Renal cortex interstitium (tissue), 11 donors: ENCODE results near the gene FOXJ1. TPM values are rescaled to one million over a fixed set of nuclear protein-coding genes. Genes with fewer than 3 reads are reported as not detected.

Experiments
- DNase-seq, 11 donors: peaks; one replicate each; pipeline ENCODE4 v3.0.0-alpha.2; 2013; ENCODE audit warnings: low read depth in 9 of 11, low spot score in 4 of 11; ENCODE audit errors: extremely low read depth in 1 of 11
- polyA plus RNA-seq, 3 donors: library from polyadenylated mRNA; unstranded; fragments of 120-200 nt; gene quantifications; one replicate each; pipeline ENCODE4 v1.2.1, GENCODE V29; 2013; ENCODE audit not compliant: insufficient read length in 3 of 3

The FOXJ1 gene
- polyA plus RNA-seq, 3 donors = 16.7 to 26.9 (median 23.6) TPM

DNA sequence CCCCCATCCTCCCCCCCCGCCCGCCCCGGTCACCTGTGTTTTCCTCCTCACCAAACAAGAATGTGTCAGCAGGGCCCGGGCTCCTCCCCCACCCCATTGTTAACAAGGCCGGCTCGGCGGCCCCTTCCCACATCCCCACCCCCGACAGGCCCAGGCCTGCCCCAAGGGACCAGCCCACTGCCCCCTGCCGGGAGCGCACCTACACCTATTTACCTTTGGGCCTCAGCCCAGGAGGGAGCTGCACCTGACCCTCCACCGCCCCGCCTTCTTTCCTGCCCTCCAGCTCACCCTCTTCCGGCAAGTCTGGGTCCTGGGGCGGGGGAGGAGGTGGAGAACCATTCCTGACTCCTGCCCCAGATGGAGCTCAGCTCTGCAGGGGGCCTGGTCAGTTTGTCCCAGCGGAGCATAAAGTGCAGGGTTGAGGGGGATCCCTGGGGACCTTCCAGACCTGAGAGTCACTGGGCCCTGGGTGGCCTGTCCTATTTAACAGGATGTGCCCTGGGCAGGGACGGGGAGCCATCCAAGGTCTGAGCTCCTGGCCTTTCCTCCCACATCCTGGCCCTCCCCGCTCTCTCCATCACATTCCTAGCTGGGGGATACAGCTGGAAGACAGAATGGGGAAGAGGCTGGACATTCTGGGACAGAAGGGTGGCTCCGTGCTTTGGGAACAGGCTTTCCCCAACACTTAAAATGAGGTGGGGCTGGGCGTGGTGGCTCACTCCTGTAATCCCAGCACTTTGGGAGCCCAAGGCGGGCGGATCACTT, 8.3 kb downstream of the FOXJ1 start:
- DNase-seq = peak in 1 of 11 donors; percentile 65

DNA sequence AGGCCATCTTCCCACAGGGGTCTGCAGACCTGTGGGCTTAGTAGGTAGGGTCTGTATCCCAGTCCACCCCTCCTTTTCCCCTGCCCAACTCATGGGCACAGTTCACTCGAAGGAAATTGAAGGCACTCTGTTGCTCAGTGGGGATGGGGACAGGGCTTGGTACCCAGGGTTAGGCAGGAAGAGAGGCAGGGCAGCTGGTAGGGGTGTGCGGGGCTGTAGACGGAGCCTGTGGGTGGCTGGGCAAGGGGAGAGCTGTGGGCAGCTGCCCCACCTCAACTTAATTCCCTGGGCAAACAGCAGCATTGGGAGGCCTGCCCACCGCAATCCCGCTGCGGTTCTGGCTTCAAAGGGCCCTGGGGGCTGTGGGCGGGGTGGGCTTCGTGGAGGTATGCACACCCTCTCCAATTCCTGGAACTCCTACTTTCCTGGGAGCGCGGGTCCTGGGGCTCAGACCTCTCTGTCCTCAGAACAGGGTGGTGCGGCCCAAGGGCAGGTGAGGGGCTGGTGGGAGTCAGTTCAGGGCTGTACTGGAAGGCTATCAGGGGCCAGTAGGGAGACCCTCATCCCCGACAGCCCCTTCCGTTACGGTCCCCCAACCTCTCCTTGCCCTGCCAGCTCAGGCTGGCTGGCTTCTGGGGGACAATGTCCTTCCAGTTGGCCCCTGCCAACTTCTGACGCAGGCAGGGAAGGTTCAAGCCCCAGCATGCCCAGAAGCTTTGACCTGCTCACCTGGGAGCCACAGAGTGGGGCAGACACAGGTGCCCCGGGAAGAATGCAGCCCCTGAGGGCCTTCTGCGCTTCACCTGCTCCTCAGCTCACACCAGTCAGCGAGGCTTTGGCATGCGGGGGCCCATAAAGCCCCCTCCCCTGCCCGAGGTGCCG, 9.1 kb downstream of the FOXJ1 start:
- no peak for DNase-seq

DNA sequence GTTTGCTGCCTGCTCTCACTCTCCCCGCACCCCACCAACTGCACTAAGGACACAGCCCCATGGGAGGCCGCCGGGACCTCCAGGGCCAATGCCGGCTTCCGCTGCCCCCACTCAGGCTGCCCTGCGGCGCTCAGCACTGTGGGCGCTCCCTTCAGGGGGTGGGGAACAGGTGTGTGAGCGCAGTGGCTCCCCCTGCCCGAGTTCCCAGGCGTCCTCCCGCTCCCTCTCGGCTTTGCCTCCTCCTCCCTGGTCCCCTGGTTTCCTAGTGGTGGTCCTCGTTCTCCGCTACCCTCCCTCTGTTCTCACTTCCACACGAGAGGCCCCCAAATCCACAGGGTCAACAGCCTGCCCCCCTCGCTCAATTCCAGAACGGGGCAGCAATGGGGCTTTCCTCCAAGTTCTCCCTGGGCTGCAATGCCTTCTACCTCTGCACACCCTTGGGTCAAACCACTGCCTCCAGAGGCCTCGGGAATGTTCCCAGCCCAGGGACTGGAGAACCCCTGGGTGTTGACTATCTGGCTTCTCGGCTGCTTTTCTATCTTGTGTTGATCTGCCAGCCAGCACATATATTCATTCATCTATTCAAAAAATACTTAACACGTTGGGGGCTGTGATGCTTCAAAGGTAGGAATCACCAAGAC, 9.9 kb downstream of the FOXJ1 start:
- no peak for DNase-seq

DNA sequence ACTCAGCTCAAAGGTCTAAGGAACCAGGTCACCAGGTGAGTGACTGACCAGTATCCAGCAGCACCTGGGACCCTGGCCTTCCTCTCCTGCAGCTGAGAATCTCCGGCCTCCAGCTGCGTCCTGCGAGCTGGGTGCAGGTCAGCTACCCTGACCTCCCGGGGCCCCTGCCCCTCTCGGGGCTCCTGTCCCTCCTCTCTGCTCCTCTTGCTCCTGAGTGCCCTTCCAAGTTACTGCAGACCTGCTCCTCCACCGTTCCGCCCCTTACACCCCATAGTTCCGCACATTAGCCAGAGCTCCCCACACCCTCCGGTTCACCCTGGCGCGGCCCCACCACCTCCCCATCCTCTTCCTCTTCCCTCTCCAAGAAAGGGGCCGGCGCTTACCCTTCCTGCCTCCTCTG, 10.6 kb downstream of the FOXJ1 start:
- DNase-seq = no peak

DNA sequence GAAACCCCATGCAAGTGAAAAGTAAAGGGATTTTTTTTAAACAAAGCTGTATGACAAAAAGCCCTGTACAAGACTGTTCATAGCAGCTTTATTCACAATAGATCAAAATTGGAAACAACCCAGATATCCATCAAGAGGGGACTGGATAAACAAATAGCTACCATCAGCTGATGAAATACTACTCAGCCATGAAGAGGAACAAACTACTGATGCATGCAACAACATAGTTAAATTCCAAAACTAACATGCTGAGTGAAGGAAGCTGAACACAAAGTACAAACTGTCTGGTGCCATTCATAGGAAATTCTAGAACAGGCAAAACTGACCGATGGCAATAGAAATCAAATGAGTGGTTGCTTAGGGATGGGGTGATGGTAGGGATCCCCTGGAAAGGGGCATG, 15.1 kb downstream of the FOXJ1 start:
- no peak for DNase-seq

DNA sequence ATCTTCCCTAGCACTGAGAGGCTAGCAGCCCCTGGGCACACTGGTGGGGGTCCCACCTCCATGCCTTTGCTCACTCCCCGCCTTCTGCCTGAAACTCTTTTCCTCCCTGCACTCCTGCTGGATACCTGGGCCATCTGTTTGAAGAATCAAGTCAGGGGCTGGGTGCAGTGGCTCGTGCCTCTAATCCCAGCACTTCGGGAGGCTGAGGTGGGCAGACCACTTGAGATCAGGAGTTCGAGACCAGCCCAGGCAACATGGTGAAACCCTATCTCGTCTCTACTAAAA, 15.7 kb downstream of the FOXJ1 start:
- no peak for DNase-seq

DNA sequence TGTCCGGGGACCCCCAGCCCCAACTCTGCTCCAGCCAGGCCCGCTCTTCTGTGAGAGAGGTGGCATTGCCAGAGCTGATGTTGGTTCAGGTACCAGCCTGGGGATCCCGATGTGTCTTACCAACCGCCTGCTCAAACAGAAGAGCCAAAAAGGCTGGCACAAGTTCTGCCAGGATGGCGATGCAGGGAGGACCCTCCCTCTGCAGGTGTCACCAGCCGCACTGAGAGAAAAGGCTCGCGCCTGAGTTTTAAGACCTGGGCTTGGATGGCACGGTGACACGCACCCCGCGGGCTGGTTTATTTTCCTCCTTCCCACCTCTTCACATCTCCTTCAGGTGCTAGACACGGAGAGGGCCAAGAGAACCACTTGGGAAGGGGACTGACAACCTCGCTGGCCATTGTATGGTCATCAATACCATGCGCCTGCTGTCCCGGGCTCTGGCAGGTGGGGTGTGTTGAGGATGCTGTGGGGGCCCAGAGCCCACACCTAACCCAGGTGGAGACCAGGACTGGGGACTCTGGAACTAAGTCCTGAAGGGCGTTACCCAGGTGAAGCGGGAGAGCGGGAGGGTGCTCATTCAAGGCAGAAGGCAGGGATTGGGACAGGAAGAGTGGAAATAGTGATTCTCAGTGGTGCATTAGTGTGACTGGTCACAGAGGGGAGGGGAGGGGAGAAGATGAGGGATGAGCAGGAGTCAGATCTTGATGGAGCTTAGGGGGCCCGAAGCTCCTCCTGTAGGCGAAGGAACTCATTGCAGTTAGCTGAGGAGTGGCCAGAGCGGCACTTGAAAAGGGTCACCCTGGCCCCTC, 16.3 kb downstream of the FOXJ1 start:
- DNase-seq = no peak

DNA sequence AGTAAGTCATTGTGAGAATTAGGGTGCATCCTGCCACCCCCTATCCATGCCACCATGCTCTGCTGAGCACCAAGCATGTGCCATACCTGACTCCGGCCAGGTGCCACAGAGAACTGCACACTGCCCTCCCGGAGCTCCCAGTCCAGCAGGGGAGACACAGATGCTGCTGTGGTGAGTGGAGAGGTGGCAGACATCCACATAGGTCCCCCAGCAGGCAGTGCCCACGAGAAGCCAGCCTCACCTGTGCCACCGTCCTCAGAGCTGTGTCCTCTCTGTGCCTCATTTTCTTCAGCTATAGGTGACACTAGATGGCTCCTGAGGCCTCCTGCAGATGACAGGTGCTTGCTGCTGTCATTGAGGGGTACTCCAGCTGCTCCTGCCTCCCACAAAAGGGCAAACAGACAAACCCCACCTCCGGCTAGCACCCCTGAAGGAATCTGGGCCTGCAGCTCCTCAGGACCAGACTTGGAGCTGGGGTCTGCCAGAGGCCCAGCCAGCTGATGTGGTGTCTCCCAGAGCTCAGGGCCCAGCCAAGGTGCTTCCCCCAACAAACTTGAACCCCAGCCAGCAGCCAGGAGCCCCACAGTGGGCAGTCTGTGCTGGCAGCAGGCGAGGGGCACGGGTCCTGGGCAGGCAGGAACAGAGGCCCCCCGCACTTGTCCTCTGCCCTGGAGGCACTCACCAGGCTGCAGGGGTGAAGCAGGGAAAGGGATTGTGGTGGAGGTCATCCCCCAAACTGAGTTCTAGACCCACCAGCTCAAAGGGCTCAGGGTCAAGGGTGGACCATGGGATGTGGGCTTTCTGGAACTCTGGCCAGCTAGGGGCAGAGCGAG, 17.1 kb downstream of the FOXJ1 start:
- DNase-seq = no peak

DNA sequence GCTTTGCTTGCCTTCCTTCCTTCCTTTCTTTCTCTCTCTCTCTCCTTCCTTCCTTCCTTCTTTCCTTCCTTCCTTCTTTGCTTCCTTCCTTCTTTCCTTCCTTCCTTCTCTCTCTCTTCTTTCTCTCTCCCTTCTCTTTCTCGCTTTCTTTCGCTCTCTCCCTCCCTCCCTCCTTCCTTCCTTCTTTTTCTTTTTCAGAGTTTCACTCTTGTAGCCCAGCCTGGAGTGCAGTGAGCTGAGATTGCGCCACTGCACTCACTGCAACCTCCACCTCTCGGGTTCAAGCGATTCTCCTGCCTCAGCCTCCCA, 17.9 kb downstream of the FOXJ1 start:
- DNase-seq = no peak

DNA sequence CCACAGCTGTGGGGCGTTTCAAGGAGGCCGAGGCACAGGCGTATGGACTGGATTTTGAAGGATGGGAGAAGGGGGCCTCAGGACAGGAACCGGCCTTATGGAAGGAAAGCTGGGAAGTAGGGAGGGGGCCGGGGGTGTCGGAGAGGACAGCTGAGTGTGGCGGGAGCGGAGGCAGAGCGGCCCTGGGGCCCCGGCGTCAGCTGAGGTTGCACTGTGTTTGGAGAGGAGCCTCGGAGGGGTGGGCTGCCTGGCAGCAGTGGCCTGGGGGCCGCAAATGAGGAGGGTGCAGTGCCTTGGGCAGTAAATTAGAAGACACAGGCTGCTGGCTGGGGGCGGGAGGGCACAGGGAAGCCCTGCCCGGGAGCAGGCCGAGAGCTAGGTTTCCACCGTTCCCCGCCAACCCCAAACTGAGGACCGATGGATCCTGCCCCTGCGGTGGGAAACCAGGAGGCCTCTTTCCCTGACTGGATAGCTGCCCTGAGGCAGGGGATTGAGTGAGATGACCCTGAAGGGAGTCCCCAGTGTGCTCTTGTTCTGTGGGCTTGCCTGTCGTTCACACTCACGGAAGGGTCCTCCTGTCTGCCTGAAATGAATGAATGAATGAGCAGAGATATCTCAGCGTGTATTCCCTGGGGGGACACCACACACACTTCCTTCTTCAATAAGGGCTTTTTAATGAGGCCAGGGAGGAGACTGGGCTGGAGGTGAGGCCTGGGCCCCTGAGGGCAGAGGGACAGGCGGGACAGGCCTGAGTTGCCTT, 18.4 kb downstream of the FOXJ1 start:
- no peak for DNase-seq

DNA sequence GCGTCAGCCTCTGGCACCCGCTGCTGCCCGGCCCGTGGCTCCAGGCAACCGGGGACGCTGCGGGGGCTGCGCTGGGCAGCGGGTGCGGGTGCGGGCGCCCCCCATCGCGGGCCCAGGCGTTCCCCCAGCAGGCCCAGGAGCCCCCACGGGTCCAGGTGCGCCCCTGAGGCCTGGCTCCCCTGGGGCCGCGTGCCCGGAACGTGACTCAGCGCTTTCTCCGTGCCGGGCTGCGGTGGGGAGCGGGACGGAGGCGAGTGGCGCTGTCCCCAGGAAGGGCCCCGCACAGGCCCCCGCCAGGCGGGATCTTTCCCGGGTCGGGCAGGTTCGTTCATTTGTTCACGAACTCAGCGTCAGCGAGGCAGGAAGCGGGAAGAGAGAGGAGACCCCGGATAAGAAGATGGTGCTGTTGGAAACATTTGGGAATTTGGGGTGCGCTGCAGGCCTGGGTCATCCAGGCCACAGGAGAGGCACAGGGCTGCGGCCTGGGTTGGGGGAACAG, 19.1 kb downstream of the FOXJ1 start:
- no peak for DNase-seq

DNA sequence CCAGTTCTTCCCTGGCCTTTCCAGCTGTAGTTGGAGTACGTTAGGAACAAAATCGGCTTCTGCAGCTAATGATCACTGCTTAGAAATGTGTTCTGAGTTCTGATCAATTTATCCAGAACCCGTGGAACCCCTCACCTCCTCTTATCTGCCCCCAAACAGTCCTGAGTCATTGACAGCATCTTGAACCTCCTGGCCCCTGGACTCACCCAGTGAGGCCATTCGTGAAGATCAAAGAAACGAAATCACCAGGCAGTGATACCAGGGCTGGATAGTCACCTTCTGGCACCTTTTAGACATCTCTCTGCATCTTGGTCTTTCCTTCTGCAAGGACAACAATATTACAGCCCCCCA, 20.4 kb downstream of the FOXJ1 start:
- DNase-seq = no peak

DNA sequence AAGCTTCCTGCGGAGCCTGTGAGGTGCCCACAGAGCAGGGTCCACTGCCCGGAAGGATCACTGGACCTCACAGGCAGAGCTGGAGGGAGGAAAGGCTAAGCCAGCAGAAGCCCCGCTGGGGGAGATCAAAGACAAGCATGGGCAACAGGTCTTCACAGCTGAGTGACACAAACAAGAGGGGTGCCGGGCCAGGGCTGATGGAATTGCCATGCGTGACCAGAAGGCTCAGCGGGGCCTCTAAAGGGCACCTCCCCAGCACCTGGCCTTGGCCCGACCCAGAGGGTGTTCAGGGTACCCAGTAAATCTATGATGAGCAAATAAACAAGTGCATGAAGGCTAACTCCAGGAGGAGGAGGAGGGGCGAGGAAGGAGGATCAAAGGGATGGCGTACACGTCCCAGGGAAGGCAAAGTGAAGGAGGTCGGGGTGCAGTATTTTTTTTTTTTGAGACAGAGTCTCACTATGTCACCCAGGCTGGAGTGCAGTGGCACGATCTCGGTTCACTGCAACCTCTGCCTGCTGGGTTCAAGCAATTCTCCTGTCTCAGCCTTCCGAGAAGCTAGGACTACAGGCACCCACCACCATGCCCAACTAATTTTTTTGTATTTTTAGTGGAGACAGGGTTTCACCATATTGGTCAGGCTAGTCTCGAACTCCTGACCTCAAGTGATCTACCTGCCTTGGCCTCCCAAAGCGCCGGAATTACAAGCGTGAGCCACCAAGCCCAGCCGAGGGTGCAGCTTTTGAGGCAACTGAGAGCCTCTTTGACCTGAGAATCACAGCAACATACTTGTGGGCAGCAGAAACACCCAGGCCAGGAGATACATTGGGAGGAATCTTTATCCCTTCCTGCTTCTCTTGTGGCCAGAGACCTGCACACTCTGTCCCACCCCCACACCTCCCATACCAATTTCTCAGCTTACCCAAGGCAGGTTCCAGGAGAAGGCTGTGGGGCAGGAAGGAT, 21.4 kb downstream of the FOXJ1 start:
- DNase-seq = no peak

DNA sequence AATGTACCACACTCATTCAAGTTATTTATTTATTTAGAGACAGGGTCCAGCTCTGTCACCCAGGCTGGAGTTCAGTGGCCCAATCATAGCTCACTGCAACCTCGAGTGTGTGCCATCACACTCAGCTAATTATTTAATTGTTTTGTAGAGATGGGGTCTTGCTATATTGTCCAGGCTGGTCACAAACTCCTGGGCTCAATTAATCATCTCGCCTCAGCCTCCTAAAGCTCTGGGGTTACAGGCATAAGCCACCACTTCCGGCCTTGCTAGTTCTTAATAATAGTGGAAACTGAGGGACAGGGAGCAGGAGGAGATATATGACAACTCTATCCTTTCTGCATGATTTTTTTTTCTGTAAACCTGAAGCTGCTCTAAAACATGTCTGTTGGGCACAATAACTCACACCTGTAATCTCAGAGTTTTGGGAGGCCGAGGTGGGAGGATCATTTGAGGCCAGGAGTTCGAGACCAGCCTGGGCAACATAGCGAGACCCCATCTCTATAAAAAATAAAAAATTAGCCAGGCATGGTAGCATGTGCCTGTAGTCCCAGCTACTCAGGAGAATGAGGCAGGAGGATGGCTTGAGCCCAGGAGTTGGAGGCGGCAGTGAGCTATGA, 25.8 kb downstream of the FOXJ1 start:
- DNase-seq = no peak

DNA sequence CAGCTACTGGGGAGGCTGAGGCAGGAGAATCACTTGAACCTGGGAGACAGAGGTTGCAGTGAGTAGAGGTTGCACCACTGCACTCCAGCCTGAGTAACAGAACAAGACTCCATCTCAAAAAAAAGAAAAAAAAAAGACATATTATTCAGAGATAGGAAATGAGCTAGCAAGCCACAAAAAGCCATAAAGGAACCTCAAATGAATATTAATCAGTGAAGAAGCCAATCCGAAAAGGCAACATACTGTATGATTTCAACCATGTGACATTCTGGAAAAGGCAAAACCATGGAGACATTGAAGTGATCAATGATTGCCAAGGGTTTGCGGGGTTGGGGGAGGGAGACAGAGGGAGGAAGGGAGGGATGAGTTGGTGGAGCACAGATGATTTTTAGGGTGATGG, 29.1 kb downstream of the FOXJ1 start:
- no peak for DNase-seq

DNA sequence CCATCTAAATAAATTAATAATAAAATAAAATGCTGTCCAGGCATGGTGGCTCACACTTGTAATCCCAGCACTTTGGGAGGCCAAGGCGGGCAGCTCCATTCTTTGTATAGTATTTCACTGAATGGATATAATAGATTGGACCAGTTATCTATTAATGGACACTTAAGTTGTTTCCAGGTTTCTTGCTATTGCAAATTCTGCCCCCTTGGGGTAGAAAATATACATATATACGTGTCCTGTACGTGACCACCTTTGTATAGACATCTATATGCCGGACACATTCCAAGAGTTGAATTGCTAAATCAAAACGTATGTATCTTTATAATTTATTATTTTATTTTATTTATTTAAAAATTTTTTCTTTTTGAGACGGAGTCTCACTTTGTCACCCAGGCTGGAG, 33.5 kb downstream of the FOXJ1 start:
- DNase-seq = no peak
